SU-DHL-6 (cell line): ENCODE measurements around the gene MRPS5.

ENCODE experiments used
- H2AFZ ChIP-seq: fragments of 200-600 bp; sonication (generic); 2 replicates; pipeline ENCODE4 v1.6.1; 2014; ENCODE audit warnings: low read depth, mild to moderate bottlenecking, moderate library complexity, mixed read lengths, antibody characterized with exemption, low read length; ENCODE audit not compliant: severe bottlenecking
- H3F3A ChIP-seq: fragments of 200-600 bp; shearing (Covaris generic); 2 replicates; pipeline ENCODE4 v1.6.0; 2016; ENCODE audit warnings: antibody characterized with exemption, mild to moderate bottlenecking; ENCODE audit not compliant: insufficient read depth
- H3K27ac ChIP-seq: fragments of 200-600 bp; sonication (generic); 2 replicates; pipeline ENCODE4 v1.5.1; 2016; ENCODE audit warnings: low read depth, mild to moderate bottlenecking, low read length, moderate library complexity, mixed read lengths
- H3K27me3 ChIP-seq: fragments of 200-600 bp; sonication (generic), shearing (Covaris generic); 2 replicates; pipeline ENCODE4 v1.6.0; 2014; ENCODE audit warnings: mild to moderate bottlenecking, low read length
- H3K36me3 ChIP-seq: fragments of 200-600 bp; sonication (generic); 2 replicates; pipeline ENCODE4 v1.6.1; 2014; ENCODE audit warnings: mild to moderate bottlenecking, low read length, mixed read lengths
- H3K4me2 ChIP-seq: fragments of 300-600, 200-600 bp; shearing (Covaris generic), sonication (generic); 2 replicates; pipeline ENCODE4 v1.6.0; 2014; ENCODE audit warnings: low read length, low read depth, mild to moderate bottlenecking; ENCODE audit not compliant: poor library complexity, severe bottlenecking
- H3K4me3 ChIP-seq: fragments of 200-600 bp; sonication (generic); 2 replicates; pipeline ENCODE4 v1.5.1; 2014; ENCODE audit warnings: antibody characterized with exemption, low read length, mild to moderate bottlenecking, mixed read lengths; ENCODE audit not compliant: insufficient read depth, poor library complexity, severe bottlenecking
- H3K79me2 ChIP-seq: fragments of 200-600 bp; sonication (generic); 2 replicates; pipeline ENCODE4 v1.6.1; 2014; ENCODE audit warnings: mild to moderate bottlenecking, low read length, moderate library complexity; ENCODE audit not compliant: insufficient read depth
- H3K9ac ChIP-seq: fragments of 200-600 bp; sonication (generic); 2 replicates; pipeline ENCODE4 v1.7.0; 2014; ENCODE audit warnings: mild to moderate bottlenecking, low read length
- H3K9me2 ChIP-seq: fragments of 200-600 bp; sonication (generic); replicated peaks from 2 replicates; pipeline ENCODE4 v1.6.1; 2014; ENCODE audit warnings: low read length; ENCODE audit not compliant: insufficient read depth
- H3K9me3 ChIP-seq: fragments of 200-600 bp; sonication (generic); 2 replicates; pipeline ENCODE4 v1.6.1; 2014; ENCODE audit warnings: low read length, mixed read lengths; ENCODE audit not compliant: insufficient read depth
- H4K20me1 ChIP-seq: fragments of 200-600 bp; sonication (generic); 2 replicates; pipeline ENCODE4 v1.6.1; 2014; ENCODE audit warnings: low read depth, mild to moderate bottlenecking, antibody characterized with exemption, low read length, moderate library complexity, mixed read lengths
- EZH2phosphoT487 ChIP-seq: fragments of 200-600 bp; sonication (generic), shearing (Covaris generic); conservative IDR thresholded peaks from 2 replicates; pipeline ENCODE4 v1.6.1; 2018; ENCODE audit warnings: mild to moderate bottlenecking, antibody characterized with exemption, low read length, moderate library complexity, mixed read lengths
- TF ChIP-seq, protein P1 (sequence below): fragments of 200-600 bp; sonication (generic); IDR thresholded peaks from one replicate; pipeline ENCODE4 v1.5.1; 2017; ENCODE audit warnings: antibody characterized with exemption, mild to moderate bottlenecking, low read length, moderate library complexity; ENCODE audit not compliant: insufficient read depth, poor library complexity, severe bottlenecking

MRPS5 gene

DNA sequence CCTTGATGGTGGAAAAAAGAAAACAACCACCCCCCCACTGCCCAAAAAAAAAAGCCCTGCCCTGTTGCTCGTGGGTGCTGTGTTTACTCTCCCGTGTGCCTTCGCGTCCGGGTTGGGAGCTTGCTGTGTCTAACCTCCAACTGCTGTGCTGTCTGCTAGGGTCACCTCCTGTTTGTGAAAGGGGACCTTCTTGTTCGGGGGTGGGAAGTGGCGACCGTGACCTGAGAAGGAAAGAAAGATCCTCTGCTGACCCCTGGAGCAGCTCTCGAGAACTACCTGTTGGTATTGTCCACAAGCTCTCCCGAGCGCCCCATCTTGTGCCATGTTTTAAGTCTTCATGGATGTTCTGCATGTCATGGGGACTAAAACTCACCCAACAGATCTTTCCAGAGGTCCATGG, 68.1 kb downstream of the MRPS5 start:
- TF ChIP-seq, protein P1, sequence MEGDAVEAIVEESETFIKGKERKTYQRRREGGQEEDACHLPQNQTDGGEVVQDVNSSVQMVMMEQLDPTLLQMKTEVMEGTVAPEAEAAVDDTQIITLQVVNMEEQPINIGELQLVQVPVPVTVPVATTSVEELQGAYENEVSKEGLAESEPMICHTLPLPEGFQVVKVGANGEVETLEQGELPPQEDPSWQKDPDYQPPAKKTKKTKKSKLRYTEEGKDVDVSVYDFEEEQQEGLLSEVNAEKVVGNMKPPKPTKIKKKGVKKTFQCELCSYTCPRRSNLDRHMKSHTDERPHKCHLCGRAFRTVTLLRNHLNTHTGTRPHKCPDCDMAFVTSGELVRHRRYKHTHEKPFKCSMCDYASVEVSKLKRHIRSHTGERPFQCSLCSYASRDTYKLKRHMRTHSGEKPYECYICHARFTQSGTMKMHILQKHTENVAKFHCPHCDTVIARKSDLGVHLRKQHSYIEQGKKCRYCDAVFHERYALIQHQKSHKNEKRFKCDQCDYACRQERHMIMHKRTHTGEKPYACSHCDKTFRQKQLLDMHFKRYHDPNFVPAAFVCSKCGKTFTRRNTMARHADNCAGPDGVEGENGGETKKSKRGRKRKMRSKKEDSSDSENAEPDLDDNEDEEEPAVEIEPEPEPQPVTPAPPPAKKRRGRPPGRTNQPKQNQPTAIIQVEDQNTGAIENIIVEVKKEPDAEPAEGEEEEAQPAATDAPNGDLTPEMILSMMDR = no peak
- TF ChIP-seq EZH2phosphoT487 = no peak
- no peaks in the 10 kb centered on the region for H3K9me3 ChIP-seq
- H3K79me2 ChIP-seq = no peaks in the 10 kb centered on the region
- no peaks in the 10 kb centered on the region for H3K9me2 ChIP-seq
- no peak overlapping the region for H3K27ac ChIP-seq
- H3K4me2 ChIP-seq = no peak overlapping the region
- no peak overlapping the region for H3K4me3 ChIP-seq
- H3K9ac ChIP-seq = no peak overlapping the region
- H3F3A ChIP-seq = no peaks in the 10 kb centered on the region
- no peak overlapping the region for H2AFZ ChIP-seq
- no peaks in the 10 kb centered on the region for H4K20me1 ChIP-seq
- H3K27me3 ChIP-seq = no peaks in the 10 kb centered on the region
- no peaks in the 10 kb centered on the region for H3K36me3 ChIP-seq

DNA sequence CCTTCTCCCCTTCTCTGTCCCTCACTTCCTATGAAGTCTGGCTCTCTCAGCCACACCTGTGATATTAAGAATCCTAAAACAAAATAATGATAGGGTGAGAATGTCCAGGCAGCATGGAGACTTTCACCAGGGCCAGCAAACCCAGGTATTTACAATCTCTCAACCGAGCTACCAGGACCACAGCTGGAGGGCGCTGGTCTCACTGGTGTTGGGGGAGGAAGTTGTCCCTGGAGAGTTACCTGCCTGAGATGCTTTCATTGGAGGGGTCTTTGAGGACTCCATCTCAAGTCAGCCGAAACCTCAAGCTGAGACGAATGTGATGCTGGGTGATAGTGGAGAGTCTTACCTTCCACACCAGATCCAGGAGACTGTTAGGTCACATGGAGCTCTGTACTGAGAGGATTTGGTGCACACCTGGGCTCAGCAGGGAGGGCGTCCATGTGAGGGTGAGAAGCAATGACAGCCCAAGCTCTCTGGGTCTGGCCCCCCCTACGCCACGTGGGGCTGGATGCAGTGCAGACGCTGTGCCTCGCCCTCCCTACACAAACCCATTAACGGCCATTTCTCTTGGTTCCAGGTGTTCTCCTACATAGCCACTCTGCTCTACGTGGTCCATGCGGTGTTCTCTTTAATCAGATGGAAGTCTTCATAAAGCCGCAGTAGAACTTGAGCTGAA, 68.7 kb downstream of the MRPS5 start:
- H3K9me2 ChIP-seq = no peaks in the 10 kb centered on the region
- H4K20me1 ChIP-seq = no peaks in the 10 kb centered on the region
- H3K4me3 ChIP-seq = no peak overlapping the region
- H3F3A ChIP-seq = no peaks in the 10 kb centered on the region
- H3K27ac ChIP-seq = no peak overlapping the region
- no peaks in the 10 kb centered on the region for H3K79me2 ChIP-seq
- TF ChIP-seq, protein P1 = no peak
- no peak for TF ChIP-seq EZH2phosphoT487
- no peaks in the 10 kb centered on the region for H3K36me3 ChIP-seq
- H2AFZ ChIP-seq = no peak overlapping the region
- no peaks in the 10 kb centered on the region for H3K27me3 ChIP-seq
- no peaks in the 10 kb centered on the region for H3K9me3 ChIP-seq
- H3K9ac ChIP-seq = no peak overlapping the region
- no peak overlapping the region for H3K4me2 ChIP-seq

DNA sequence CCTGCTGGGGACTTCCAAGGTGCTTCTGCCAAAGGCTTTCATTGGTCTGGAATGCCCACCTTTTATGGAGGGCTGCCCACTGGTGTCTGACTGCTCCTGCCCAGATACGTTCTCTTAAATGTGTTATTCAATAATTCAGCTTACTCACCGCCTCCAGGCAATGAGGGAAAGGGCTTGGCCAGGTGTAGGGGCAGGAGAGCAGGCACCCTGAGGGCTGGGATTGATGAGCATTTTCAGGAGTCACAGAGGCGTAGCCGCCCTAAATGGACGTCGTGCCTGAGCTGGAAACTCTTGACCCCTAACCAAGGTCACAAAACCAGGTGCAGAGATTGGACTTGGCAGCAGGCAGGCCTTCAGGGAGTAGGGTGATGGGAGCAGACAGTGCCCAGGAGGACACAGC, 69.3 kb downstream of the MRPS5 start:
- no peaks in the 10 kb centered on the region for H3F3A ChIP-seq
- H2AFZ ChIP-seq = no peak overlapping the region
- no peaks in the 10 kb centered on the region for H3K9me2 ChIP-seq
- no peak overlapping the region for H3K9ac ChIP-seq
- TF ChIP-seq, protein P1 = no peak
- no peak for TF ChIP-seq EZH2phosphoT487
- no peaks in the 10 kb centered on the region for H3K36me3 ChIP-seq
- no peaks in the 10 kb centered on the region for H3K9me3 ChIP-seq
- no peaks in the 10 kb centered on the region for H3K79me2 ChIP-seq
- no peak overlapping the region for H3K4me2 ChIP-seq
- H3K4me3 ChIP-seq = no peak overlapping the region
- no peak overlapping the region for H3K27ac ChIP-seq
- no peaks in the 10 kb centered on the region for H3K27me3 ChIP-seq
- H4K20me1 ChIP-seq = no peaks in the 10 kb centered on the region
